OCI-LY7 (cell line): ENCODE results near the gene LRCOL1. TPM values are rescaled to one million over a fixed set of nuclear protein-coding genes. Genes with fewer than 3 reads are reported as not detected.

Experiments
- BruUV-seq: library from RNA; stranded (reverse); fragments of 400-500 nt; replicated peaks from 2 replicates; lab custom pipeline; 2021; lab: Mats Ljungman, UMichigan
- CTCF ChIA-PET: fragments of 300-600 bp; sonication (Branson Sonifier 250); formaldehyde crosslinking; loops from one replicate; lab custom pipeline; 2022; ENCODE audit warnings: antibody characterized with exemption; ENCODE audit not compliant: unreplicated experiment; lab: Charles Lee
- POLR2A ChIA-PET: fragments of 300-600 bp; sonication (Branson Sonifier 250); formaldehyde crosslinking; loops from one replicate; lab custom pipeline; 2022; ENCODE audit warnings: antibody characterized with exemption; lab: Charles Lee
- DNase-seq: peaks from one replicate; pipeline ENCODE4 v3.0.0-alpha.2; 2015; ENCODE audit warnings: low spot score
- H2AFZ ChIP-seq: fragments of 200-600 bp; sonication (generic), shearing (Covaris generic); 2 replicates; pipeline ENCODE4 v1.6.1; 2014; ENCODE audit warnings: mild to moderate bottlenecking, antibody characterized with exemption, low read length, moderate library complexity
- H3K27ac ChIP-seq: fragments of 200-600 bp; sonication (generic); 2 replicates; pipeline ENCODE4 v1.5.1; 2014; ENCODE audit warnings: mixed run types, low read depth, mild to moderate bottlenecking, moderate library complexity, low read length, inconsistent platforms; ENCODE audit not compliant: poor library complexity, severe bottlenecking
- H3K36me3 ChIP-seq: fragments of 200-600 bp; sonication (generic); 2 replicates; pipeline ENCODE4 v1.6.1; 2014; ENCODE audit warnings: mild to moderate bottlenecking, antibody characterized with exemption, low read length, moderate library complexity, mixed read lengths; ENCODE audit not compliant: insufficient read depth
- H3K4me1 ChIP-seq: fragments of 200-600 bp; sonication (generic); 2 replicates; pipeline ENCODE4 v1.5.1; 2014; ENCODE audit warnings: mild to moderate bottlenecking, low read length; ENCODE audit not compliant: insufficient read depth, poor library complexity, severe bottlenecking
- H3K4me2 ChIP-seq: fragments of 200-600 bp; sonication (generic); 2 replicates; pipeline ENCODE4 v1.6.1; 2014; ENCODE audit warnings: mild to moderate bottlenecking, low read length
- H3K4me3 ChIP-seq: fragments of 200-600 bp; sonication (generic); 2 replicates; pipeline ENCODE4 v1.5.1; 2014; ENCODE audit warnings: mild to moderate bottlenecking, low read depth, low read length; ENCODE audit not compliant: poor library complexity, severe bottlenecking
- H3K79me2 ChIP-seq: fragments of 200-600 bp; sonication (generic); 2 replicates; pipeline ENCODE4 v1.6.1; 2016; ENCODE audit warnings: low read depth, mild to moderate bottlenecking, low read length, moderate library complexity, mixed read lengths; ENCODE audit not compliant: insufficient read depth
- H3K9me2 ChIP-seq: fragments of 200-600 bp; sonication (generic); 2 replicates; pipeline ENCODE4 v1.6.1; 2016; ENCODE audit warnings: mild to moderate bottlenecking, low read length, mixed read lengths; ENCODE audit not compliant: insufficient read depth
- H3K9me3 ChIP-seq: fragments of 200-600 bp; sonication (generic); 2 replicates; pipeline ENCODE4 v1.6.1; 2014; ENCODE audit warnings: mild to moderate bottlenecking, mixed run types, low read length, mixed read lengths
- H4K20me1 ChIP-seq: fragments of 200-600 bp; sonication (generic); 2 replicates; pipeline ENCODE4 v1.6.1; 2014; ENCODE audit warnings: mild to moderate bottlenecking, antibody characterized with exemption, low read length, moderate library complexity, mixed read lengths; ENCODE audit not compliant: insufficient read depth
- CTCF ChIP-seq: fragments of 200-600 bp; sonication (generic); conservative IDR thresholded peaks from 2 replicates; pipeline ENCODE4 v1.5.1; 2014; ENCODE audit warnings: mild to moderate bottlenecking, antibody characterized with exemption, low read length, moderate library complexity, mixed read lengths
- EZH2phosphoT487 ChIP-seq: fragments of 200-600 bp; sonication (generic); IDR thresholded peaks from 2 replicates; pipeline ENCODE4 v1.6.1; 2018; ENCODE audit warnings: low read depth, borderline replicate concordance, mild to moderate bottlenecking, mixed run types, antibody characterized with exemption, low read length, moderate library complexity, mixed read lengths
- intact Hi-C: fragments of 100-400 bp; cut with micrococcal nuclease; formaldehyde crosslinking; loops from one replicate; pipeline ENCODE4 v1.10.0; 2022; ENCODE audit not compliant: unreplicated experiment
- total RNA-seq, 2 experiments: library from RNA; depleted of rRNA in 1 of 2; stranded (reverse); fragments of >200 nt in 1 of 2; shearing (Covaris generic) in 1 of 2; gene quantifications; 2 replicates each; pipeline ENCODE4 v1.2.3, GENCODE V29; 2014 to 2022

Gene LRCOL1
- total RNA-seq, 2 experiments from 2014 or later: not detected

GRCh38 chr12:132572106-132572505 is 38.3 kb downstream of the LRCOL1 start:
- no peak overlapping the region for H3K4me3 ChIP-seq
- no peaks in the 10 kb centered on the region for H4K20me1 ChIP-seq
- BruUV-seq: no TSS peak
- no peaks in the 10 kb centered on the region for H3K79me2 ChIP-seq
- no peaks in the 10 kb centered on the region for H3K9me2 ChIP-seq
- POLR2A ChIA-PET: no interaction called here
- peaks cover 10% of the 10 kb centered on the region; the same call in 1 of the 2 replicates for H3K36me3 ChIP-seq
- no peak for DNase-seq
- CTCF ChIA-PET: no interaction called here
- H3K4me2 ChIP-seq: no peak overlapping the region
- no peak overlapping the region for H3K27ac ChIP-seq
- no peaks in the 10 kb centered on the region for H3K4me1 ChIP-seq
- intact Hi-C loops: no loop called here
- H3K9me3 ChIP-seq: no peaks in the 10 kb centered on the region
- TF ChIP-seq EZH2phosphoT487 (no peak), CTCF (no peak)
- H2AFZ ChIP-seq: no peak overlapping the region

GRCh38 chr12:132571598-132571997 is 38.8 kb downstream of the LRCOL1 start:
- BruUV-seq: no TSS peak
- H3K79me2 ChIP-seq: no peaks in the 10 kb centered on the region
- CTCF ChIA-PET: no interaction called here

More at GRCh38 chr12:132571598-132571997, 38.8 kb downstream of the LRCOL1 start:
- Histone ChIP-seq H4K20me1 (no peaks in the 10 kb centered on the region), H3K36me3 (peaks cover 6% of the 10 kb centered on the region; the same call in 1 of the 2 replicates), H3K9me2 (no peaks in the 10 kb centered on the region), H3K4me2 (no peak overlapping the region), H3K9me3 (no peaks in the 10 kb centered on the region), H3K27ac (no peak overlapping the region), H3K4me1 (no peaks in the 10 kb centered on the region), H3K4me3 (no peak overlapping the region), H2AFZ (no peak overlapping the region)
- no peak for DNase-seq
- POLR2A ChIA-PET: no interaction called here
- intact Hi-C loops: no loop called here
- TF ChIP-seq CTCF (no peak), EZH2phosphoT487 (no peak)
